Endothelial cell of umbilical vein (primary cell): Measurements from ENCODE around the gene FBXW4. TPM values are rescaled to one million over a fixed set of nuclear protein-coding genes. Genes with fewer than 3 reads are reported as not detected.

Experiments
- BruUV-seq: library from RNA; stranded (reverse); fragments of 400-500 nt; replicated peaks from 2 replicates; lab custom pipeline; 2021; lab: Mats Ljungman, UMichigan
- CTCF ChIA-PET: fragments of 300-600, 350-600 bp; sonication (Branson Sonifier 250); formaldehyde crosslinking; loops from one replicate; lab custom pipeline; 2021; ENCODE audit warnings: antibody characterized with exemption, inconsistent platforms; lab: Charles Lee
- POLR2A ChIA-PET: fragments of 300-600, 350-600 bp; sonication (Branson Sonifier 250); formaldehyde crosslinking; loops from one replicate; lab custom pipeline; 2021; ENCODE audit warnings: antibody characterized with exemption, inconsistent platforms; lab: Charles Lee
- DNase-seq: peaks from one replicate; pipeline ENCODE4 v3.0.0-alpha.2; 2011; ENCODE audit warnings: low read depth, low spot score
- FAIRE-seq: peaks from 2 replicates; lab custom pipeline; 2011; peaks lifted over from hg19 to GRCh38; lab: Jason Lieb, UNC
- H2AFZ ChIP-seq: 2 replicates; pipeline ENCODE4 v1.6.0; 2012; ENCODE audit warnings: low read depth, low read length, control low read depth, inconsistent platforms
- H3K27ac ChIP-seq: 2 replicates; pipeline ENCODE4 v1.5.1; 2011; ENCODE audit warnings: low read depth, mild to moderate bottlenecking, control low read depth, low read length, moderate library complexity; ENCODE audit not compliant: insufficient read depth
- H3K27me3 ChIP-seq, 2 experiments: 2 replicates each; pipeline versions ENCODE4 v1.6.0 to v1.6.1; 2011; ENCODE audit warnings: low read length in 2 of 2, mixed read lengths in 1 of 2; ENCODE audit not compliant: control insufficient read depth in 2 of 2, insufficient read depth in 2 of 2
- H3K36me3 ChIP-seq, 2 experiments: 2 replicates in 1 of 2; 3 replicates in 1 of 2; pipeline ENCODE4 v1.5.1; 2011; ENCODE audit warnings: low read length in 2 of 2, mild to moderate bottlenecking in 1 of 2, moderate library complexity in 1 of 2; ENCODE audit not compliant: control insufficient read depth in 2 of 2, insufficient read depth in 2 of 2; ENCODE audit errors: extremely low read depth in 1 of 2
- H3K4me1 ChIP-seq: 3 replicates; pipeline ENCODE4 v1.5.1; 2011; ENCODE audit warnings: mild to moderate bottlenecking, low read length; ENCODE audit not compliant: control insufficient read depth, insufficient read depth; ENCODE audit errors: extremely low read depth
- H3K4me2 ChIP-seq: 2 replicates; pipeline ENCODE4 v1.6.1; 2011; ENCODE audit warnings: low read length, control low read depth, mixed read lengths; ENCODE audit not compliant: insufficient read depth
- H3K4me3 ChIP-seq, 3 experiments: fragments of 200-600 bp in 1 of 3; sonication (generic), shearing (Covaris generic) in 1 of 3; replicated peaks in 1 of 3; 2 replicates each; pipeline ENCODE4 v1.5.1; 2011 to 2016; ENCODE audit warnings: control low read depth in 3 of 3, low read length in 3 of 3, mild to moderate bottlenecking in 2 of 3, inconsistent platforms in 1 of 3, low read depth in 1 of 3, moderate library complexity in 1 of 3; ENCODE audit not compliant: insufficient read depth in 1 of 3
- H3K79me2 ChIP-seq: 2 replicates; pipeline ENCODE4 v1.6.0; 2012; ENCODE audit warnings: low read length, inconsistent platforms; ENCODE audit not compliant: control insufficient read depth, insufficient read depth
- H3K9ac ChIP-seq: replicated peaks from 2 replicates; pipeline ENCODE3; 2011; ENCODE audit warnings: low read length, control low read depth; ENCODE audit not compliant: insufficient read depth; ENCODE audit errors: extremely low read depth
- H3K9me1 ChIP-seq: replicated peaks from 3 replicates; pipeline ENCODE4 v1.6.0; 2011; ENCODE audit warnings: mild to moderate bottlenecking, low read length; ENCODE audit not compliant: control insufficient read depth, insufficient read depth; ENCODE audit errors: extremely low read depth
- H3K9me3 ChIP-seq: replicated peaks from 2 replicates; pipeline ENCODE4 v1.5.1; 2012; ENCODE audit warnings: low read length, inconsistent platforms; ENCODE audit not compliant: control insufficient read depth, insufficient read depth
- H4K20me1 ChIP-seq: replicated peaks from 2 replicates; pipeline ENCODE3; 2011; ENCODE audit warnings: mild to moderate bottlenecking, low read length; ENCODE audit not compliant: control insufficient read depth, insufficient read depth; ENCODE audit errors: extremely low read depth
- EZH2 ChIP-seq: IDR thresholded peaks from 2 replicates; pipeline ENCODE4 v1.6.1; 2012; ENCODE audit warnings: borderline replicate concordance, low read depth, mild to moderate bottlenecking, moderate library complexity, low read length, inconsistent platforms; ENCODE audit not compliant: severe bottlenecking
- FOS ChIP-seq: IDR thresholded peaks from 2 replicates; pipeline ENCODE4 v1.6.1; 2011; ENCODE audit warnings: mild to moderate bottlenecking, low read length, moderate library complexity, borderline replicate concordance; ENCODE audit not compliant: insufficient read depth
- GATA2 ChIP-seq: IDR thresholded peaks from 2 replicates; pipeline ENCODE4 v1.7.0; 2011; ENCODE audit warnings: low read depth, mild to moderate bottlenecking, moderate library complexity, mixed read lengths, low read length; ENCODE audit not compliant: insufficient read length, insufficient read depth
- JUN ChIP-seq: IDR thresholded peaks from 2 replicates; pipeline ENCODE4 v1.6.1; 2011; ENCODE audit warnings: borderline replicate concordance, low read depth; ENCODE audit not compliant: insufficient read length, insufficient read depth
- MYC ChIP-seq: IDR thresholded peaks from one replicate; pipeline ENCODE4 v1.6.1; 2011; ENCODE audit warnings: mild to moderate bottlenecking, low read depth, low read length
- POLR2A ChIP-seq: IDR thresholded peaks from 2 replicates; pipeline ENCODE4 v1.6.1; 2012; ENCODE audit warnings: low read depth, mild to moderate bottlenecking, control low read depth, low read length
- POLR2AphosphoS5 ChIP-seq: IDR thresholded peaks from 2 replicates; pipeline ENCODE4 v1.6.1; 2012; ENCODE audit warnings: low read depth, mild to moderate bottlenecking, control low read depth, low read length, moderate library complexity; ENCODE audit not compliant: insufficient read depth
- dilution Hi-C: fragments of 300-500 bp; cut with MboI; formaldehyde crosslinking; loops from one replicate; pipeline ENCODE4 v1.15.0; 2019; ENCODE audit warnings: low sequenced_read_pairs; ENCODE audit not compliant: extremely low pct_ligation_motif_present
- intact Hi-C: fragments of 100-400 bp; cut with micrococcal nuclease; formaldehyde crosslinking; loops from one replicate; pipeline ENCODE4 v1.10.0; 2022
- polyA plus RNA-seq, 4 experiments: library from polyadenylated mRNA; depleted of rRNA in 3 of 4; stranded (reverse) in 3 of 4; unstranded in 1 of 4; fragments of >200 nt; gene quantifications; 2 replicates each; pipeline versions ENCODE4 v1.2.1 to v1.2.3, GENCODE V29; 2011 to 2012; ENCODE audit warnings: missing spikeins in 1 of 4
- total RNA-seq: library from RNA; stranded (reverse); gene quantifications from 2 replicates; pipeline ENCODE4 v1.2.3, GENCODE V29; 2021
- TF ChIP-seq, protein P1 (sequence below): IDR thresholded peaks from 2 replicates; pipeline ENCODE4 v1.6.1; 2011; ENCODE audit not compliant: insufficient read depth, insufficient read length
- TF ChIP-seq, protein P2 (sequence below), 2 donors: IDR thresholded peaks; 1 replicate in 1 of 2; 2 replicates in 1 of 2; pipeline ENCODE4 v1.5.1; 2011; ENCODE audit warnings: low read length in 2 of 2, mild to moderate bottlenecking in 2 of 2, moderate library complexity in 2 of 2, control low read depth in 1 of 2, inconsistent platforms in 1 of 2, low read depth in 1 of 2; ENCODE audit not compliant: insufficient read depth in 1 of 2; ENCODE audit errors: extremely low read depth in 1 of 2

FBXW4 gene
- total and polyA plus RNA-seq, 2 donors (not counting 3 experiments of a cell fraction or from before 2014, with no cell fraction given): 20.8 to 21.1 TPM

DNA sequence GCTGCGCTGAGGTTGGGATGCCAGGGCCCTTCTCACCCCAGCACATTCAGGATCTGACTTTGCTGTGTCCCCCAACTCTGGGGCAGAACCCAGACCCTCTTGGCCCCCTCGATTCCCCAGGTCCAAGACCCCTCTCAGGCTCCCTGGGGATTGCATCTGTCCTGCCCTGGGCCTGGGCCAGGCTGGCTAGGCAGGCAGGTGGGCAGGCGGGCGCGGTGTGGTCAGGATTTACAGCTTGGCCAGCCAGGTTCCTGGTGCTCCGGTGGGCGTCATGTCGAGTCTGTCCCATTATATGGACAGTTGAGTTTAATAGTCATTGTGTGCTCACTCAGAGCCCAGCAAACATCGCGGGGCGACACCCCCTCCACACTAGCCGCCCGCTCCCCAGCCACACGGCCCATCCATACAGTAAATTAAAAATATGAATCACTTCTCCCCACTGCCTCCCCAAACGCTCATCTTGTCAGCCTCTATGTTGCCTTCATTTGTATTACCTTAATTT lies 130.4 kb downstream of the FBXW4 start:
- Histone ChIP-seq H2AFZ (no peak overlapping the region), H3K79me2 (no peaks in the 10 kb centered on the region), H3K27me3 (peaks cover 26 to 27% of the 10 kb centered on the region in 2 experiments), H3K4me2 (no peak overlapping the region), H3K4me3 (no peak overlapping the region), H4K20me1 (no peaks in the 10 kb centered on the region), H3K9me1 (no peaks in the 10 kb centered on the region), H3K9me3 (no peaks in the 10 kb centered on the region), H3K9ac (no peak overlapping the region), H3K36me3 (no peaks in the 10 kb centered on the region), H3K4me1 (no peaks in the 10 kb centered on the region), H3K27ac (no peak overlapping the region)
- POLR2A ChIA-PET: no interaction called here
- no peak for TF ChIP-seq FOS
- TF ChIP-seq, protein P1, sequence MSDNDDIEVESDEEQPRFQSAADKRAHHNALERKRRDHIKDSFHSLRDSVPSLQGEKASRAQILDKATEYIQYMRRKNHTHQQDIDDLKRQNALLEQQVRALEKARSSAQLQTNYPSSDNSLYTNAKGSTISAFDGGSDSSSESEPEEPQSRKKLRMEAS: no peak
- no peak for TF ChIP-seq JUN
- no peak for TF ChIP-seq POLR2A
- no peak for TF ChIP-seq MYC
- TF ChIP-seq POLR2AphosphoS5: no peak
- no peak for TF ChIP-seq GATA2
- TF ChIP-seq, protein P2, sequence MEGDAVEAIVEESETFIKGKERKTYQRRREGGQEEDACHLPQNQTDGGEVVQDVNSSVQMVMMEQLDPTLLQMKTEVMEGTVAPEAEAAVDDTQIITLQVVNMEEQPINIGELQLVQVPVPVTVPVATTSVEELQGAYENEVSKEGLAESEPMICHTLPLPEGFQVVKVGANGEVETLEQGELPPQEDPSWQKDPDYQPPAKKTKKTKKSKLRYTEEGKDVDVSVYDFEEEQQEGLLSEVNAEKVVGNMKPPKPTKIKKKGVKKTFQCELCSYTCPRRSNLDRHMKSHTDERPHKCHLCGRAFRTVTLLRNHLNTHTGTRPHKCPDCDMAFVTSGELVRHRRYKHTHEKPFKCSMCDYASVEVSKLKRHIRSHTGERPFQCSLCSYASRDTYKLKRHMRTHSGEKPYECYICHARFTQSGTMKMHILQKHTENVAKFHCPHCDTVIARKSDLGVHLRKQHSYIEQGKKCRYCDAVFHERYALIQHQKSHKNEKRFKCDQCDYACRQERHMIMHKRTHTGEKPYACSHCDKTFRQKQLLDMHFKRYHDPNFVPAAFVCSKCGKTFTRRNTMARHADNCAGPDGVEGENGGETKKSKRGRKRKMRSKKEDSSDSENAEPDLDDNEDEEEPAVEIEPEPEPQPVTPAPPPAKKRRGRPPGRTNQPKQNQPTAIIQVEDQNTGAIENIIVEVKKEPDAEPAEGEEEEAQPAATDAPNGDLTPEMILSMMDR (IDR thresholded peaks at IDR 0.05; ENCODE audit: extremely low read depth in 1 of 2, insufficient read depth in 1 of 2, low read depth in 1 of 2, low read length in 2 of 2): no peak
- no peak for TF ChIP-seq EZH2
- DNase-seq (no peak), FAIRE-seq (no peak)
- no TSS peak for BruUV-seq
- CTCF ChIA-PET: no interaction called here
- dilution Hi-C loops (no loop called here), intact Hi-C loops (no loop called here)
